Measurements from ENCODE around the gene C11orf24.

DNA sequence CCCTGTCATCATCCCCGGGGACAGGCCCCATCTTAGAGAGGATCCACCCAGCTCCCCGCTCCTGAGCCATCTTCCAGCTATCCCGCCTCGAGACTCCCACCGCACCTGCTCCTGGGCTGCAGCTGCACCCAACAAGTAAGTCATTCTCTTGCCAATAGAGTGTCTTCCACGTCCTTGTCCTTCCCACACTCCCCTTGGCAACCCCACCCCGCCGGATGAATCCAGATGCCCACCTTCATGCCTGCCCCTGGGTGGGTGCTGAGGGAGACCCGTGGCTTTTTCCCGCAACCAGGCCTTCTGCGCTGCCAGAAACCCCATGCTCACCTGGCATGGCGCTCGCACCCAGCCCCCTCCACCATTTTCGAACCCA, 11.1 kb upstream of the C11orf24 start:
- no peak for TF ChIP-seq POLR2A (IDR thresholded peaks at IDR 0.05; ENCODE audit: low read length)
- TF ChIP-seq GATA1 (IDR thresholded peaks at IDR 0.05; ENCODE audit: low read depth, low read length): no peak
